Stimulated activated CD4-positive, alpha-beta T cell treated with anti-CD3 and anti-CD28 coated beads, Interleukin-15, amount 100 ng/mL, for 24 hours (primary cell): Measurements from ENCODE around the gene TTC21B.

Experiments used
- DNase-seq: peaks from one replicate; pipeline ENCODE4 v3.0.0-alpha.2; 2020

Gene TTC21B

DNA sequence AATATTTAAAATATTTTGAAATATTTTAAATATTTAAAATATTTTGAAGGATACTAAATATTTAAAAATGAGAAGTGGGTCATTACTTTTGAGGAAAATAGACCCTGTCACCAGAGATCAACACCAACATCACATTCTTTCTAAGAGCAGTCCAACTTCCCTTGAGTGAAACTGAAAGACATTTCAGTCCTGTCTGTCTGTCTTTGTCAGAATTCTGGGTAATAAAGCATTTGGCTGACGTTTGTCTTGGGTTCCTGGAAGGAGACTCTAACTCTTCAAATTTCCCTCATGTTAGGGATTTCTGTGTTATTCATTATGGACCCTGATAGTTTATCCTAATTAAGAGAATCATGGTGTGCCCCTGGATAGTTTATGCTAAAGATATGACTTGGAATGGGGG lies 32.8 kb downstream of the TTC21B start:
- no peak for DNase-seq

DNA sequence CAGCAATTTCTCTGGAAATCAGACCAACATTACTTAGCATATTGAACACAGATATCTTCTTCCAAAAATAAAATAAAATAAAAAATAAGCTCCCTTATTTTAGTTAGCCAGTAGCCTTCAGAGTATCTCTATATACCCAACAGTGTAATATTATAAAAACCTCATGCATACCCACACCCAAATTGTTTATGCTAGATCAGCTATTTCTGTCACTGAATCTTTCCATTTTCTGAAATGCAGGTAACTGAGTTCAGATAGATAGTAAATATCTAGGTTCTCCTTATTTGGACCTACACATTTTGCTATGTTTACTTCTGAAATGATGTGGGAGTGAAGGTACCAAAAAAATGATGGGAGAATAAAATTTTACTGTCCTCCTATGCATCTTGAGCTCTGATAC lies 39.9 kb downstream of the TTC21B start:
- no peak for DNase-seq

DNA sequence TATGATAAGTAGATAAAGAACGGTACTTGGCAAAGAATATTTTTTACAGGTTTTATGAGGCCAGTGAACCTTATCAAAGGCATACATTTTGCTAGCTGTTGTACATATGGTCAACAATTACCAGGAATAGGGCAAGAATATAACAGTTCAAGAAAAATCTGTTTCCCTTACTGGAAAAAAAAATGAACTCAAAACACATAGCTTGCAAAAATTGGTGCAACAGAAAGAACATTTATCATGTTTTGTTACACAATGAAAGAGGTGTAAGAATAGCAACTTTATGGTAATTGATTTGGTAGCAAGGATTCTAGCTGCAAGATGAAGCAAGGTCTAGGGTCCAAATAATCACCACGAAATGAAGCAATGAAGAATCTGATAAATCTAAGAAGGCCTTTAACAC lies 41.6 kb downstream of the TTC21B start:
- no peak for DNase-seq

- DNase-seq, result no peak
Measured at GRCh38 chr2:165911231-165911630, 42.3 kb downstream of the TTC21B start.

- DNase-seq, result no peak
Measured at GRCh38 chr2:165909466-165909865, 44.1 kb downstream of the TTC21B start.

DNA sequence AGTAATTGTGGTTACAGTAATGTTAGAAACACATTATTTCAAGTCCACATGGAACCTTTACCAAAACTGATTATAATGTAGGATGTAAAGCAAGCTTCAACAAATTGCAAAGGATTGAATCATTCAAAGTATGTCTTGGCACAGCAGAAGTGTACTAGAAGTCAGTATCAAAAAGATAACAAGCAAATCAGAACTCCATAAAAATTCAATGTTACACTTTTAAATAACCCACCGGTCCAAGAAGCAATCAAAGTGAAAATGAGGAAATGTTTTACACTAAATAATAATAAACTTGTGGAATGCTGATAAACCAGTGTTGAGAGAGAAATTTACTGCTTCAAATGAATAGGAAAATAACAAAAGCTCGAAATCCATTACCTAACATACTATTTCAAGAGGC lies 47.7 kb downstream of the TTC21B start:
- DNase-seq, result no peak

GRCh38 chr2:165905269-165905668 lies 48.3 kb downstream of the TTC21B start:
- DNase-seq, result no peak

DNA sequence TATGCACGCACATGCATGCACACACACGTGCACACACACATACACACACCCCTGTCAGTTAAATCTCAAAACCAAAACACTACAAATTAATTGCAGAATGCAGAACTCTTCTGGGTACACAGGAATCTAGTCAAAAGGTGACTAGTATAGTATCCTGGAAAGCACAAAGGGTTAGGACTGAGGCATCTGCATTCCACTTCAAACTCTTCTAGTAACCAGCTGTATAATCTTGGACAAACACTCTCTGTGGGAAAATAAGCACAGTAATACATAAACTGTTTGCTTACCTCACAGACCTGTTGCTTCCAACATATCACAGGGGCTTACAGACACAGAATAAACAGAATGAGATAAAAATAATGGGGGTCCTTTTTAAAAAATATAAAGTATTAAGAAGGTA lies 49.1 kb downstream of the TTC21B start:
- DNase-seq, result no peak

GRCh38 chr2:165903406-165903805 lies 50.2 kb downstream of the TTC21B start:
- DNase-seq, result no peak

DNA sequence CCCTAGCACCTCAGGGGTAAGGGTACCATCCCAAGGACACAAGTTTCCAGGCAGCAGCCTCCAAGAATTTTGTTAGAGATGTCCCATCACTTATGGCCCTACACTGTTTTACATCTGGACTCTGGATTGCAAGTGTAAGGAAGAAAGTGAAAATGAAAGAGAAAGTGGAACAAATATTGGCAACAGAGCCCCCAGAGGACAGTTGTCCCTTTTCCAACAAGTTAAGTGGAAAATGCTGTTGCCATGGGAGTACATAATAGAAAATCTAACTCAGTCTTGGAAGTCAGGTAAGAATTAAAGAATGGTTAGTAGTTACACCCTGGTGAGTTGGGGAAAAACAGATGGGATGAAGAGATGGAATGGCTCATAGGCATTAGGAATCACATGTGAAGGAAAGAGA lies 50.6 kb downstream of the TTC21B start:
- no peak for DNase-seq

- no peak for DNase-seq
Measured at GRCh38 chr2:165901620-165902298, 51.8 kb downstream of the TTC21B start.

DNA sequence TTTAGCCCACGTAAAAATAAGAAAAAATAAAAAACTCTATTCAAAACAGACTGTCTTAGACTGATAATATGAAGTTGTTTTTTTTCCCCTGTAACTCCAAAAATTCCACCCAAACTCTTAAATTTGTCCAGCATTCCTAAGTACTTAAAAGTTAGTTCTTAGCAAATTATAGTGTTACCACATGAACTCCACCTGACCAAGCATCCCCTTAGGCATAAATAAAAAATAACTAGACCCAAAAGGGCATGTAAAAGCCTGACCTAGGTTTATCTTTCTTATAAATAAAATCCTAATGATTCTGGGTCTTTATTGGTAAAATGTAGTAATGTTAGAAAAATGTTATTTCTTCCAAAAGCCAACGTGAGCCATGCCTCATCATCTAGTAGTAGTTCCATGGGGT lies 54.3 kb downstream of the TTC21B start:
- DNase-seq, result no peak

- DNase-seq, result no peak
Measured at GRCh38 chr2:165898381-165898780, 55.2 kb downstream of the TTC21B start.

DNA sequence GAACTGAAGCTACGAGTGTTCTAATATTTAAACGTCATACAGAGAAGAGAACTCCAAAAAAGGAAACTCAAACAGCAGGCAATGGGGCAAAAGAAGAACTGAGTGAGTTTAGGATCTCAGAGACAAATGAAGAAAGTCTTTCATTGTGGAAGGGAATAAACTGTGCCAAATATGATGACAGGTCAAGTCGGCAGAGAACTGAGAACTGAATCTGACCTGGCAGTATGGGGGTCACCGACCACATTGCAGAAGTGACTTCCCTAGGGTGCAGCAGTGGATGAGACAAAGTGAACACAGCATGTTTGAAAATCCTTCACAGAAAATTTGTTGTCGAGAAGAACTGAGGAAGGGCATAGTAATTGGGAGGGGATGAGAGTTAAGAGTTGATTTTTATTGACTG lies 55.9 kb downstream of the TTC21B start:
- no peak for DNase-seq

- DNase-seq, result no peak
Measured at GRCh38 chr2:165897074-165897473, 56.5 kb downstream of the TTC21B start.

- DNase-seq, result no peak
Measured at GRCh38 chr2:165895974-165896373, 57.6 kb downstream of the TTC21B start.

GRCh38 chr2:165893556-165893955 lies 60.0 kb downstream of the TTC21B start:
- no peak for DNase-seq

DNA sequence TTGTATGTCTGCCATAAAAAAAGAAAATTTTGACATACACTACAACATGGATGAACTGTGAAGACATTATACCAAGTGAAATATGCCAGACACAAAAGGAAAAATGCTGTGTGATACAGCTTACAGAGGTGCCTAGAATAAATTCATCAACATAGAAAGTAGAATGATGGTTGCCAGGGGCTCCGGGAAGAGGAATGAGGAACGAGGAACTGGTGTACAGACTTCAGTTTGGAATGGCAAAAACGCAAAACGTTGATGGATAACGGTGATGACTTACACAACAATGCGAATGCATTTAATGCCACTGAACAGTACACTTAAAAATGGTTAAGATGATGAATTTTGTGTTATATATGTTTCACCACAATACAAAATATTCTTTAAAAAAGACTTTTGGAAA lies 61.0 kb downstream of the TTC21B start:
- no peak for DNase-seq

- DNase-seq, result no peak
Measured at GRCh38 chr2:165891943-165892342, 61.6 kb downstream of the TTC21B start.

DNA sequence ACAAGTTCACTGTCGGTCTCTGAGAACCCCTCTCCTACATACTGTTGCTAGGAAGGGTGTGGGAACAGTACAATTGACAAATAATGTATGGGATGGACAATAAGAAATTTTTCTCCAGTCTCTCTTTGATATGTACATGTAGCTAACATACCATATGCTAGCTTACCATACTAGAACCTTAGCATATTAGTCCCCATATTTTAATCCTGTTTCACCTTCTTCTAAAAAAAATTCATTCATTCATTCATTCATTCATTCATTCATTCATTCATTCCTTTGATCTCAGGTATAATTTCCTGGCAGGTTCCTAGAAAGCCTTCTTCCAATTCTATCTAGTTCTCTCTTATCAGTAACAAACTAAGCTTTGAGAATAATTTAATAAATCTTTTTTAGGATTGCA lies 62.2 kb downstream of the TTC21B start:
- no peak for DNase-seq

DNA sequence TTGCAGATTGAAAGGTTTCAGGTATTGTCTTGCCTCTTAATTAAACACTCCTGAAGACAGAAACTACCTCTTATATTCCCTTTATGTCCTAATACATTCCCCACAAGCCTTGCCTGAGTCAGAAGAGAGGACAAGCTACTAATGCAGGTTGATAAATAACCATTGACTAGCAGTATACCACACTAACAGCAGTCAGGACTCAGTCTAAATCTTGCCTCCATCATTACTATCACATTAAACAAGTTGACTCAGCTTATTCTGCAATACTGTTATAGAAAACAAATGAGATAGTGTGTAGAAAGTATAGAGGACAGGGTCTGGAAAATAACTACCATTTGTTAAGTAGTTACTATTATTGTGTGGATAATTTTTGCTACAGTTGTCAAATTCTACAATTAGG lies 63.8 kb downstream of the TTC21B start:
- DNase-seq, result no peak

- DNase-seq, result no peak
Measured at GRCh38 chr2:165889158-165889557, 64.4 kb downstream of the TTC21B start.

- DNase-seq, result no peak
Measured at GRCh38 chr2:165888171-165888570, 65.4 kb downstream of the TTC21B start.

GRCh38 chr2:165886487-165887146 lies 67.0 kb downstream of the TTC21B start:
- no peak for DNase-seq
